Endothelial cell of umbilical vein (primary cell): ENCODE data around the gene SPAG5. TPM values are rescaled to one million over a fixed set of nuclear protein-coding genes. Genes with fewer than 3 reads are reported as not detected.

Source experiments
- BruUV-seq: library from RNA; stranded (reverse); fragments of 400-500 nt; replicated peaks from 2 replicates; lab custom pipeline; 2021; lab: Mats Ljungman, UMichigan
- CTCF ChIA-PET: fragments of 300-600, 350-600 bp; sonication (Branson Sonifier 250); formaldehyde crosslinking; loops from one replicate; lab custom pipeline; 2021; ENCODE audit warnings: antibody characterized with exemption, inconsistent platforms; lab: Charles Lee
- POLR2A ChIA-PET: fragments of 300-600, 350-600 bp; sonication (Branson Sonifier 250); formaldehyde crosslinking; loops from one replicate; lab custom pipeline; 2021; ENCODE audit warnings: antibody characterized with exemption, inconsistent platforms; lab: Charles Lee
- DNase-seq: peaks from one replicate; pipeline ENCODE4 v3.0.0-alpha.2; 2011; ENCODE audit warnings: low read depth, low spot score
- FAIRE-seq: peaks from 2 replicates; lab custom pipeline; 2011; peaks lifted over from hg19 to GRCh38; lab: Jason Lieb, UNC
- H2AFZ ChIP-seq: 2 replicates; pipeline ENCODE4 v1.6.0; 2012; ENCODE audit warnings: low read depth, low read length, control low read depth, inconsistent platforms
- H3K27ac ChIP-seq: 2 replicates; pipeline ENCODE4 v1.5.1; 2011; ENCODE audit warnings: low read depth, mild to moderate bottlenecking, control low read depth, low read length, moderate library complexity; ENCODE audit not compliant: insufficient read depth
- H3K27me3 ChIP-seq, 2 experiments: 2 replicates each; pipeline versions ENCODE4 v1.6.0 to v1.6.1; 2011; ENCODE audit warnings: low read length in 2 of 2, mixed read lengths in 1 of 2; ENCODE audit not compliant: control insufficient read depth in 2 of 2, insufficient read depth in 2 of 2
- H3K36me3 ChIP-seq, 2 experiments: 2 replicates in 1 of 2; 3 replicates in 1 of 2; pipeline ENCODE4 v1.5.1; 2011; ENCODE audit warnings: low read length in 2 of 2, mild to moderate bottlenecking in 1 of 2, moderate library complexity in 1 of 2; ENCODE audit not compliant: control insufficient read depth in 2 of 2, insufficient read depth in 2 of 2; ENCODE audit errors: extremely low read depth in 1 of 2
- H3K4me1 ChIP-seq: 3 replicates; pipeline ENCODE4 v1.5.1; 2011; ENCODE audit warnings: mild to moderate bottlenecking, low read length; ENCODE audit not compliant: control insufficient read depth, insufficient read depth; ENCODE audit errors: extremely low read depth
- H3K4me2 ChIP-seq: 2 replicates; pipeline ENCODE4 v1.6.1; 2011; ENCODE audit warnings: low read length, control low read depth, mixed read lengths; ENCODE audit not compliant: insufficient read depth
- H3K4me3 ChIP-seq, 3 experiments: fragments of 200-600 bp in 1 of 3; sonication (generic), shearing (Covaris generic) in 1 of 3; replicated peaks in 1 of 3; 2 replicates each; pipeline ENCODE4 v1.5.1; 2011 to 2016; ENCODE audit warnings: control low read depth in 3 of 3, low read length in 3 of 3, mild to moderate bottlenecking in 2 of 3, inconsistent platforms in 1 of 3, low read depth in 1 of 3, moderate library complexity in 1 of 3; ENCODE audit not compliant: insufficient read depth in 1 of 3
- H3K79me2 ChIP-seq: 2 replicates; pipeline ENCODE4 v1.6.0; 2012; ENCODE audit warnings: low read length, inconsistent platforms; ENCODE audit not compliant: control insufficient read depth, insufficient read depth
- H3K9ac ChIP-seq: replicated peaks from 2 replicates; pipeline ENCODE3; 2011; ENCODE audit warnings: low read length, control low read depth; ENCODE audit not compliant: insufficient read depth; ENCODE audit errors: extremely low read depth
- H3K9me1 ChIP-seq: replicated peaks from 3 replicates; pipeline ENCODE4 v1.6.0; 2011; ENCODE audit warnings: mild to moderate bottlenecking, low read length; ENCODE audit not compliant: control insufficient read depth, insufficient read depth; ENCODE audit errors: extremely low read depth
- H3K9me3 ChIP-seq: replicated peaks from 2 replicates; pipeline ENCODE4 v1.5.1; 2012; ENCODE audit warnings: low read length, inconsistent platforms; ENCODE audit not compliant: control insufficient read depth, insufficient read depth
- H4K20me1 ChIP-seq: replicated peaks from 2 replicates; pipeline ENCODE3; 2011; ENCODE audit warnings: mild to moderate bottlenecking, low read length; ENCODE audit not compliant: control insufficient read depth, insufficient read depth; ENCODE audit errors: extremely low read depth
- EZH2 ChIP-seq: IDR thresholded peaks from 2 replicates; pipeline ENCODE4 v1.6.1; 2012; ENCODE audit warnings: borderline replicate concordance, low read depth, mild to moderate bottlenecking, moderate library complexity, low read length, inconsistent platforms; ENCODE audit not compliant: severe bottlenecking
- FOS ChIP-seq: IDR thresholded peaks from 2 replicates; pipeline ENCODE4 v1.6.1; 2011; ENCODE audit warnings: mild to moderate bottlenecking, low read length, moderate library complexity, borderline replicate concordance; ENCODE audit not compliant: insufficient read depth
- GATA2 ChIP-seq: IDR thresholded peaks from 2 replicates; pipeline ENCODE4 v1.7.0; 2011; ENCODE audit warnings: low read depth, mild to moderate bottlenecking, moderate library complexity, mixed read lengths, low read length; ENCODE audit not compliant: insufficient read length, insufficient read depth
- JUN ChIP-seq: IDR thresholded peaks from 2 replicates; pipeline ENCODE4 v1.6.1; 2011; ENCODE audit warnings: borderline replicate concordance, low read depth; ENCODE audit not compliant: insufficient read length, insufficient read depth
- MYC ChIP-seq: IDR thresholded peaks from one replicate; pipeline ENCODE4 v1.6.1; 2011; ENCODE audit warnings: mild to moderate bottlenecking, low read depth, low read length
- POLR2A ChIP-seq: IDR thresholded peaks from 2 replicates; pipeline ENCODE4 v1.6.1; 2012; ENCODE audit warnings: low read depth, mild to moderate bottlenecking, control low read depth, low read length
- POLR2AphosphoS5 ChIP-seq: IDR thresholded peaks from 2 replicates; pipeline ENCODE4 v1.6.1; 2012; ENCODE audit warnings: low read depth, mild to moderate bottlenecking, control low read depth, low read length, moderate library complexity; ENCODE audit not compliant: insufficient read depth
- dilution Hi-C: fragments of 300-500 bp; cut with MboI; formaldehyde crosslinking; loops from one replicate; pipeline ENCODE4 v1.15.0; 2019; ENCODE audit warnings: low sequenced_read_pairs; ENCODE audit not compliant: extremely low pct_ligation_motif_present
- intact Hi-C: fragments of 100-400 bp; cut with micrococcal nuclease; formaldehyde crosslinking; loops from one replicate; pipeline ENCODE4 v1.10.0; 2022
- polyA plus RNA-seq, 4 experiments: library from polyadenylated mRNA; depleted of rRNA in 3 of 4; stranded (reverse) in 3 of 4; unstranded in 1 of 4; fragments of >200 nt; gene quantifications; 2 replicates each; pipeline versions ENCODE4 v1.2.1 to v1.2.3, GENCODE V29; 2011 to 2012; ENCODE audit warnings: missing spikeins in 1 of 4
- total RNA-seq: library from RNA; stranded (reverse); gene quantifications from 2 replicates; pipeline ENCODE4 v1.2.3, GENCODE V29; 2021
- TF ChIP-seq, protein P1 (sequence below), 2 donors: IDR thresholded peaks; 1 replicate in 1 of 2; 2 replicates in 1 of 2; pipeline ENCODE4 v1.5.1; 2011; ENCODE audit warnings: low read length in 2 of 2, mild to moderate bottlenecking in 2 of 2, moderate library complexity in 2 of 2, control low read depth in 1 of 2, inconsistent platforms in 1 of 2, low read depth in 1 of 2; ENCODE audit not compliant: insufficient read depth in 1 of 2; ENCODE audit errors: extremely low read depth in 1 of 2
- TF ChIP-seq, protein P2 (sequence below): IDR thresholded peaks from 2 replicates; pipeline ENCODE4 v1.6.1; 2011; ENCODE audit not compliant: insufficient read depth, insufficient read length

SPAG5 gene
- total and polyA plus RNA-seq, 2 donors (not counting 3 experiments of a cell fraction or from before 2014, with no cell fraction given) = 31.7 to 85.4 TPM

DNA sequence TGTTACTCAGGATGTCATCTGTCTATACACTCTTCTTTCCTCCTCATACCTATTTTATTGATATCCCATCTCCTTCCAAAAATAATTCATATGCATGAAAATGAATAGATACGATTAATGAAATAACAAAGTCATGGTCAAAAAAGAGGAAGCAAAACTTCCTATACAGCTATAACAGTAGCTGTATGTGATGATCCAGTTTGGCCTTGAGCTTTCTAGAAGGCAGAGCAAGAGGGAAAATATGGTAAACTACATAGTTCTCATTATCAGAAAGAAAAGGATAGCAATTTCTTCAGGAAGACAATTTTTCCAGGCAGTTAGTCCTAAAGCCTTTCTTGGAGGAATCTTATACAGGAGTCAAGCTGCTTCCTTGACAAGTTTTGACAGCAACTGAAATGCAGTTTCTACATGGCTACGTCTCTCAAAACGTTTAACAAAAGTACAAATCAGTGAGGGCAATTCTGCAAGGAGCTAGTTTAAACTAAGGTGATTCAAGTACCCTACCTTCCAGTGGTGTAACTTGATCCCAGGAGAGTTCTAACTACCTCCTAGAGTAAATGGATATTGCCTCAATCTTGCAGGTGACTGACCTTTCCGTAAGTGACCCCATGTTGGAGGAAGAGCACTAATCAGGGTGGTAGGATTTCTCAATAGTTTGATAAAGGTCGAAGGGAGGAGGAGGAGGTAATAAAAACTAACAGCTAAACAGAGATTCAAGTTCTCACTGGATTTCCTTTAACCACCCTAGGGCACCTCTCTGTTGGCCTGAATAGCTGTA is 1.0 kb downstream of the SPAG5 start:
- ChIA-PET POLR2A (no interaction called here), CTCF (interaction anchor here (1.9 kb wide), 1 partner anchor 48 kb away, joined by 6 read pairs; no protein-coding TSS in a partner anchor)
- FAIRE-seq (no peak), DNase-seq (no peak)
- no peaks in the 10 kb centered on the region for H3K9me1 ChIP-seq
- no peaks in the 10 kb centered on the region for H3K36me3 ChIP-seq
- H3K27ac ChIP-seq = peak overlapping the region; percentile 95
- H4K20me1 ChIP-seq = no peaks in the 10 kb centered on the region
- intact Hi-C loops = loop anchor here (2.0 kb wide), 1 partner anchor 21 kb away; the partner anchor contains the start of gene ALDOC
- H3K4me2 ChIP-seq = peak overlapping the region; percentile 78
- H3K9ac ChIP-seq = peak overlapping the region; percentile 94
- peak overlapping the region; percentile 61 to 90 (median 68) for H3K4me3 ChIP-seq
- peak overlapping the region; percentile 92 for H2AFZ ChIP-seq
- H3K79me2 ChIP-seq = peaks cover 16% of the 10 kb centered on the region
- TF ChIP-seq, protein P1, sequence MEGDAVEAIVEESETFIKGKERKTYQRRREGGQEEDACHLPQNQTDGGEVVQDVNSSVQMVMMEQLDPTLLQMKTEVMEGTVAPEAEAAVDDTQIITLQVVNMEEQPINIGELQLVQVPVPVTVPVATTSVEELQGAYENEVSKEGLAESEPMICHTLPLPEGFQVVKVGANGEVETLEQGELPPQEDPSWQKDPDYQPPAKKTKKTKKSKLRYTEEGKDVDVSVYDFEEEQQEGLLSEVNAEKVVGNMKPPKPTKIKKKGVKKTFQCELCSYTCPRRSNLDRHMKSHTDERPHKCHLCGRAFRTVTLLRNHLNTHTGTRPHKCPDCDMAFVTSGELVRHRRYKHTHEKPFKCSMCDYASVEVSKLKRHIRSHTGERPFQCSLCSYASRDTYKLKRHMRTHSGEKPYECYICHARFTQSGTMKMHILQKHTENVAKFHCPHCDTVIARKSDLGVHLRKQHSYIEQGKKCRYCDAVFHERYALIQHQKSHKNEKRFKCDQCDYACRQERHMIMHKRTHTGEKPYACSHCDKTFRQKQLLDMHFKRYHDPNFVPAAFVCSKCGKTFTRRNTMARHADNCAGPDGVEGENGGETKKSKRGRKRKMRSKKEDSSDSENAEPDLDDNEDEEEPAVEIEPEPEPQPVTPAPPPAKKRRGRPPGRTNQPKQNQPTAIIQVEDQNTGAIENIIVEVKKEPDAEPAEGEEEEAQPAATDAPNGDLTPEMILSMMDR (IDR thresholded peaks at IDR 0.05; ENCODE audit: extremely low read depth in 1 of 2, insufficient read depth in 1 of 2, low read depth in 1 of 2, low read length in 2 of 2) = no peak
- TF ChIP-seq GATA2 (no peak), JUN (no peak), POLR2A (no peak)
- BruUV-seq = no TSS peak
- peaks cover 18% of the 10 kb centered on the region for H3K4me1 ChIP-seq
- dilution Hi-C loops = no loop called here
- no peaks in the 10 kb centered on the region for H3K27me3 ChIP-seq
- H3K9me3 ChIP-seq = no peaks in the 10 kb centered on the region

DNA sequence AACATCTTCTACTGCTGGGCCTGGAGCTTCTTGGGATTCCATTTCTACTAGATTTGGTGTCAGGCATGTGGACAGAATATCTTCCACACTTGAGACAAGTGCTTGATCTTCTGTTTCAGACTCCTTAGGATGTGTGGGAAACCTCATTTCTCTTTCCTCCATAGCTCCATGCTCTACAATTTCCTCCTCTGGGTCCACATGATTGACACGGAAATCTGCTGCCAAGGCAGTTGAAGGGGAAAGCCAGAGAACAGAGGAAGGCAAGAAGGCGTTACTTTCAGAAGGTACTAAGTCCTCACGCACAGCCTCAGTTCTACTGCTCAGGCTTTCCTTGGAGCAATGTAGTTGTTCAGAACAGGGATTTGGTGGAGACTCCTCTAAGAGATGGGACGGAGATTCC is 6.6 kb downstream of the SPAG5 start:
- Histone ChIP-seq H3K9me3 (no peaks in the 10 kb centered on the region), H3K4me3 (no peak overlapping the region), H3K79me2 (peaks cover 12% of the 10 kb centered on the region), H3K27ac (no peak overlapping the region), H3K9ac (no peak overlapping the region), H3K9me1 (no peaks in the 10 kb centered on the region), H2AFZ (no peak overlapping the region), H3K4me2 (no peak overlapping the region), H3K36me3 (peaks cover 0 to 2% of the 10 kb centered on the region in 2 experiments), H3K4me1 (no peaks in the 10 kb centered on the region), H4K20me1 (no peaks in the 10 kb centered on the region), H3K27me3 (no peaks in the 10 kb centered on the region)
- dilution Hi-C loops = no loop called here
- ChIA-PET CTCF (interaction anchor here (0.9 kb wide), 1 partner anchor 20 kb away, joined by 3 read pairs; the partner anchor contains the start of gene PIGS), POLR2A (no interaction called here)
- no peak for FAIRE-seq
- no peak for DNase-seq
- no peak for TF ChIP-seq MYC
- TF ChIP-seq, protein P1 (IDR thresholded peaks at IDR 0.05; ENCODE audit: extremely low read depth in 1 of 2, insufficient read depth in 1 of 2, low read depth in 1 of 2, low read length in 2 of 2) = no peak
- no peak for TF ChIP-seq JUN
- TF ChIP-seq EZH2 = no peak
- no peak for TF ChIP-seq GATA2
- no peak for TF ChIP-seq POLR2AphosphoS5
- no peak for TF ChIP-seq POLR2A
- TF ChIP-seq, protein P2, sequence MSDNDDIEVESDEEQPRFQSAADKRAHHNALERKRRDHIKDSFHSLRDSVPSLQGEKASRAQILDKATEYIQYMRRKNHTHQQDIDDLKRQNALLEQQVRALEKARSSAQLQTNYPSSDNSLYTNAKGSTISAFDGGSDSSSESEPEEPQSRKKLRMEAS = no peak
- TF ChIP-seq FOS = no peak
- intact Hi-C loops = no loop called here
- BruUV-seq = TSS peak; percentile 8
